ENCODE results near the gene FKBP11. TPM values are rescaled to one million over a fixed set of nuclear protein-coding genes. Genes with fewer than 3 reads are reported as not detected.
"Not testable (repeated sequence)": the region's sequence is repeated elsewhere in the genome, so short reads cannot be mapped to it uniquely, and the experiment has no call there.

FKBP11 gene
- total RNA-seq, 1 experiment from 2014 or later: 18.5 TPM

DNA sequence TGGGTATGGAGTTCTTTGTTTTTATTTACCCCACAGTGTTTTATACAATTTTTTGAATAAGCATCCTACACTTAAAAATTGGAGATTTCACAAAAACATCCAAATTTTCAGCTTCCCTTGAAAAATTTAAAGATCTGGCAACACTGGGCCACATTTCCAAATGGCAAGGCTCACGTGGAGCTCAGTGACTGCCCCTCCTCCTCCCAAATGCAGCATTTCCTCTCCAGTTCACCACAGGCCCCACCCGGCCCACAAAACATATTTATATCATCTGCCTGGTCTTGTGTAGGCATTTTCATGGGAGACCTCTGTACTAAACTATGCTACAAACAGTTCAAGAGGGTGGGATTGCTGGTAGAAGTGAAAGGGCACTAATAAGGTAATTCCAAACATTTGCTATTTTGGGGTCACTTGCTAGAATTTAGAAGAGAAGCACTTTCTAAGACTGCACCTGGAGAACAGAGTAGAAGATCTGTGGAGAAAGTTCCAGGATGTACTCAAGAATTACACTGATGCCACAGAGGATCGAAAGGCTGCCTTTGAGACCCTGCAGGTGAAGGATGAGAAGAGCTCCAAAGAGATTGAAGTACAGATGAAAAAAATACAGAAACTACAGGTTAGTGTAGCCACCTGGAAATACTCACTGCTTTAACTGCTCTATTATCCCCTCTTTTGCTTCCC lies 7.3 kb downstream of the FKBP11 start (continued):
- no peak for TF ChIP-seq EZH2phosphoT487 (IDR thresholded peaks at IDR 0.05; ENCODE audit: borderline replicate concordance)
- no peak for TF ChIP-seq ZFX (IDR thresholded peaks at IDR 0.05)
- TF ChIP-seq CBX3 (IDR thresholded peaks at IDR 0.05; ENCODE audit: low read depth): no peak
- no peak for TF ChIP-seq POLR2A (IDR thresholded peaks at IDR 0.05; ENCODE audit: borderline replicate concordance, extremely low read depth, insufficient read depth, insufficient read length)
- no peak for TF ChIP-seq ZNF274 (IDR thresholded peaks at IDR 0.05; ENCODE audit: low read depth, low read length)

- intact Hi-C loops (cut with micrococcal nuclease): no loop called here
- no peak overlapping the region for H3K4me3 ChIP-seq (replicated peaks in 1 of 2; ENCODE audit: low read depth in 1 of 2, low read length in 2 of 2)
- H3K27ac ChIP-seq (ENCODE audit: low read depth, low read length): no peak overlapping the region
- POLR2A ChIA-PET: interaction anchor here (1.5 kb wide), 1 partner anchor 47 kb away, joined by 6 read pairs; the partner anchor contains the start of gene ARF3
- TF ChIP-seq YY1 (IDR thresholded peaks at IDR 0.05; ENCODE audit: extremely low read depth, insufficient replicate concordance, low read depth, low read length) (no peak), POLR2A (IDR thresholded peaks at IDR 0.05; ENCODE audit: borderline replicate concordance, extremely low read depth, insufficient read depth, insufficient read length) (no peak), CEBPB (IDR thresholded peaks at IDR 0.05; ENCODE audit: low read depth) (no peak), FOSL1 (IDR thresholded peaks at IDR 0.05; ENCODE audit: low read depth) (no peak), EZH2 (IDR thresholded peaks at IDR 0.05) (no peak)
- RAD21 ChIA-PET (ENCODE audit: low non-redundant PET in 1 of 2, low total read pairs in 2 of 2, uncharacterized antibody in 2 of 2, unreplicated experiment in 2 of 2): no interaction called here
- no TSS peak for BruUV-seq (replicated peaks)
- no peaks in the 10 kb centered on the region for H3K36me3 ChIP-seq (ENCODE audit: control insufficient read depth in 1 of 2, insufficient read depth in 2 of 2, low read length in 2 of 2)
- no peaks in the 10 kb centered on the region for H3K9me3 ChIP-seq (ENCODE audit: control insufficient read depth in 1 of 2, insufficient read depth in 1 of 2, low read depth in 1 of 2, low read length in 2 of 2)
- CTCF ChIA-PET: interaction anchor here (1.3 kb wide), 1 partner anchor 27 kb away, joined by 3 read pairs; no protein-coding TSS in a partner anchor
- H4K20me1 ChIP-seq (ENCODE audit: insufficient read depth): no peaks in the 10 kb centered on the region
- DNase-seq (ENCODE audit: low read depth, low spot score) (no peak), ATAC-seq (no peak)
- H3K27me3 ChIP-seq (ENCODE audit: insufficient read depth, low read length): no peaks in the 10 kb centered on the region
- no peak overlapping the region for H2AFZ ChIP-seq (ENCODE audit: low read depth, low read length, poor library complexity, severe bottlenecking)
- no peaks in the 10 kb centered on the region for H3K4me1 ChIP-seq (ENCODE audit: control insufficient read depth in 1 of 2, insufficient read depth in 2 of 2, low read length in 2 of 2)
- no peak overlapping the region for H3K4me2 ChIP-seq (ENCODE audit: low read length)
- no peaks in the 10 kb centered on the region for H3K9me2 ChIP-seq (ENCODE audit: insufficient read depth)
- no peak overlapping the region for H3K9ac ChIP-seq (ENCODE audit: low read length)
- no peaks in the 10 kb centered on the region for H3K79me2 ChIP-seq (ENCODE audit: insufficient read depth, low read length)
Observed at GRCh38 chr12:48910196-48910595, 15.1 kb downstream of the FKBP11 start.

DNA sequence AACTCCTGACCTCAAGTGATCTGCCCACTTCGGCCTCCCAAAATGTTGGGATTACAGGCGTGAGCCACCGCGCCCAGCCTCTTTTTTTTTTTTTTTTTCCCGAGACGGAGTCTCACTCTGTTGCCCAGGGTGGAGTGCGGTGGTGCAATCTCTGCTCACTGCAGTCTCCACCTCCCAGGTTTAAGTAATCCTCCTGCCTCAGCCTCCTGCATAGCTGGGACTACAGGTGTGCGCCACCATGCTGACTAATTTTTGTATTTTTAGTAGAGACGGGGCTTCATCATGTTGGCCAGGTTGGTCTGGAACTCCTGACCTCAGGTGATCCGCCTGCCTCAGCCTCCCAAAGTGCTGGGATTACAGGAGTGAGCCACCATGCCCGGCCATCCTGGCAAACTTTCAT lies 15.6 kb downstream of the FKBP11 start:
- BruUV-seq (replicated peaks); POLR2A ChIA-PET; H3K27ac ChIP-seq (ENCODE audit: low read depth, low read length); DNase-seq (ENCODE audit: low read depth, low spot score); H3K9me2 ChIP-seq (ENCODE audit: insufficient read depth); H3K4me3 ChIP-seq (replicated peaks in 1 of 2; ENCODE audit: low read depth in 1 of 2, low read length in 2 of 2); CTCF ChIA-PET; H2AFZ ChIP-seq (ENCODE audit: low read depth, low read length, poor library complexity, severe bottlenecking); H4K20me1 ChIP-seq (ENCODE audit: insufficient read depth); H3K36me3 ChIP-seq (ENCODE audit: control insufficient read depth in 1 of 2, insufficient read depth in 2 of 2, low read length in 2 of 2); H3K9me3 ChIP-seq (ENCODE audit: control insufficient read depth in 1 of 2, insufficient read depth in 1 of 2, low read depth in 1 of 2, low read length in 2 of 2); H3K79me2 ChIP-seq (ENCODE audit: insufficient read depth, low read length); RAD21 ChIA-PET (ENCODE audit: low non-redundant PET in 1 of 2, low total read pairs in 2 of 2, uncharacterized antibody in 2 of 2, unreplicated experiment in 2 of 2); H3K9ac ChIP-seq (ENCODE audit: low read length); H3K27me3 ChIP-seq (ENCODE audit: insufficient read depth, low read length); H3K4me1 ChIP-seq (ENCODE audit: control insufficient read depth in 1 of 2, insufficient read depth in 2 of 2, low read length in 2 of 2); intact Hi-C loops (cut with micrococcal nuclease); ATAC-seq; H3K4me2 ChIP-seq (ENCODE audit: low read length): not testable (repeated sequence)
